SIG-M5 treated with dmso at 0.1 percent for 504 hours (cell line): Measurements from ENCODE around the gene NFXL1.
A peak's percentile ranks its signal among the peaks of the same experiment; 100 is the strongest.
"Not testable (repeated sequence)": the region's sequence is repeated elsewhere in the genome, so short reads cannot be mapped to it uniquely, and the experiment has no call there.

Source experiments
- DNase-seq: peaks from one replicate; lab custom pipeline; 2025; ENCODE audit not compliant: unreplicated experiment; lab: John Stamatoyannopoulos, UW

NFXL1 gene

DNA sequence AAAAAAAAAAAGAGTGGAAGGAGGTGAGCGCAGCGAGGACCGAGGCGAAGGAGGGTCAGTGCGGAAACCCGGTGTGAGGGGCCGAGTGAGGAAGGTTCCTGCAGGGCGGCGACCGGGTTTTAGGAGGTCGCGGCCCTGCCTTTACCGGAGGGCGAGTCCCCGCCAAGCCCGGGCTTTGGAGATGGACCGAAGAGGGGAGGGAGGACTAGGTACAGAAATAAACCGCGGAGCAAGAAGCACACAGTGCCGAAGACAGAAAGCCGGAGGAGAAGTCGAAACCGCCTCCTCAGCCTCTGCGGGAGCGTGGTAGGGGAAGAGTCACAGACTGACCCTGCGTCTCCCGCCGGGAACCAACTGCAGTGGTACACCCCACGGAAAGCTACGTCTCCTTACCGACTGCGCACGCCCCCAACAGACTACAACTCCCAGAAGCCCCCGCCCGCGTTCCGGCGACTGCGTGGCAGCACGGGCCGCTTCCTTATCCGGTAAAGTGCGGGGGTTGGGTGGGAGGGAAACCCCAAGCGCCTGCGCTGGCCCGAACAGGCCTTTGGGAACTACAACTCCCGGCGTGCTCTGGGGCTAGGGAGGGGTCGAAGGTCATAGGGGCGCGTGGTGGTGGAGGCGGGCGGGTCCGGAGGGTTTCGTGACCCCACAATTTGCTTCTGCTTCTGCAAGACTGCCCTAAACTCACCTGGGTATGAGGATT, at the start of gene NFXL1:
Gene NFXL1 (minus strand): TSS at position 364 of the 706 bp plus-strand sequence. CDS start 380 bp downstream, outside the sequence.
- peak; percentile 96 for DNase-seq

DNA sequence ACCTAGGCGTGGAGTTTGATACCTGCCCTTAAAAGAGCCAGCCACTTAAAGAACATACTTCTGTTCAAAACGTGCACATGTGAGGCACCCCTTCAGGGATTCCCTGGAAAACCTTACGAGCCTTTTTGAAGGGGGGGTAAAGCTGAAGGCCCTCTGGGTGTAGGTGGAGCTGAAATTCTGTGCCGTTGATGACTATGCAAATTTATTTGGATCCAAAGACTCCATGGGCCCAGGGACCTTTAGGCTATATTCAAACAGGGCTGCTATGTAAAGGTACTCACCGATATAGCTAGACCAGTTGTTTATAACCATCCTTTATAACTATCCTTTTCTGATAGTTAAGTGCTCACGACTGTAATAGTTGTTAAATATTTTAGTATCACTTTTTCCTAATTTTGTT, 40.3 kb upstream of the NFXL1 start:
- DNase-seq, result no peak

DNA sequence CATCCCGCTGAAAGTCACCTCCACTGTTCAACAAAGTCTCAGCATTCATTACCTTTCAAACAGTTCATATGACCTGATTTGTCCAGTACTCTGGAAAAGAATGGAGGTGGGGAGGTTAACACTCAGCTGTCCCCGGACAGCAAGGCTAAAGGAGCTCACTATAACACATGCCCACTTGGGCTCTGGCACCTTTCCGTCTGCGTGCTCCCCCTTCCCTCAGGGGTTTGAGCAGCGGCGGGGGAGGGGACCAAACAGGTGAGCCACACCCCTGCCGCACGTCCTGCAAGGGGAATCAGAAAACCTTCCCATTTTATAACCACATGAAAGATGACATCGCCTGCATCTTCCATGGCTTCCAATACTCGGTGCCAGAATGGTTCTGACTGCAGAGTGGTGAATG, 39.9 kb upstream of the NFXL1 start:
- DNase-seq, result no peak

DNA sequence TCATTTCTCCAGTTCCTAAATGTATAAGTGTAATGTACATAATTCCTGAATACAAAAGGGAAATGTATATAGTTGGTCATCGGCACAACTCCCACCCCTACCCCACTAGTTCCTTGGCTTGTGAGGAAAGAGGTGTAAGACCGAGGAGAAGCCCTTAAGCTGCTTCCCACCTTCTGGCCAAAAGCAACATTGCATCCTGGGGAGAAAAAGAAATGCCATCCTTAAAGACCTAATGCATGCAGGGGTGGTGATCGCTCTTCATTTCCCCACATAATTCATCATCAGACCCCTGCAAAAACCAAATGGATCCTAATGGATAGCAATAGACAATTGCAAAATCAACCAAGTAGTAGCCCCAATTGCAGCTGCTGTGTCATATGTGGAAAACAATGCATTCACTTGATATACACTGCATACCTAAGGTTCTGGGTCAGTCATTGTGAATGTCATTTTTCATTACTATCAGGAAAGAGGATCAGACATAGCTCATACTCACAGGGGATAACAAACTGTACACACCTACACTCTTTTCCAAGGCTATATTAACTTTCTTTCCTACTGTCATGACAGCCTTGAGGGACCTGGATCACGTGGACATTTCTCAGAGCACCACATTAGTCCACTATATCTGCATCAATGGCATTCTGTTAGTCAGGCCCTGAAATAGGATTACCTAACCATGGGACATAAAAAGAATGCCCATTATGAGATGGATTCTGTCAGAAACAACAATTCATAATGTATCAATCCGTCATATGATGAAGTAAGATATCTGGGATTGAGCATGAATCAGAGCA, 31.7 kb upstream of the NFXL1 start:
- no peak for DNase-seq

DNA sequence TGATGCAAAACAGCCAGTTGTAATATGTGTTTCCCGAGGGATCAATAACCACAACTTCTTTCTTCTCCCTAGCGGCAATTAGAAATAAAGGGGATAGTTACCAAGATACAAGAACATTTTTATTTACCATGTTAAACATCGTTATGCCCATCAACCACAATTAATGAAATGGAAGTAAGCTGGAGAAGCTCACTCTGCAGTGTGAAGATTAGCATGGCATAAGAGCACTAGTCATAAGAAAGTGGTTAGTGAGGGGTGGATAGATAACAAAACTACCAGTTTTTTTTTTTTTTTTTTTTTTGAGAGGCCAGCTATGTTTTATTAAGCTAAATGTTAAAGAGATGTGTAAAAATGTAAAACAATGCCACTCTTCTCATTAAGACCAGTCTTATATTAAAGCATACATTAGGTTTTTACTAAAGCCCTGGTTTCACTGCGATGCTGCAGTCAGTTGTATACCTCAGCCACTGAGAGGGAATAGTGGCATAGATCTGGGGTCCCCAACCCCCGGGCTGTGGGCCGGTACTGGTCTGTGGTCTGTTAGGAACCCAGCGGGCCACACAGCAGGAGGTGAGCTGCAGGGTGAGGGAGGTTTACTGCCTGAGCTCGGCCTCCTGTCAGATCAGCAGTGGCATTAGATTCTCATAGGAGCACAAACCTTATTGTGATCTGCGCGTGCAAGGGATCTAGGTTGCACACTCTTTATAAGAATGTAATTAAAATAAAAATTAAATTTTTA, 27.9 kb upstream of the NFXL1 start:
- DNase-seq, result no peak

DNA sequence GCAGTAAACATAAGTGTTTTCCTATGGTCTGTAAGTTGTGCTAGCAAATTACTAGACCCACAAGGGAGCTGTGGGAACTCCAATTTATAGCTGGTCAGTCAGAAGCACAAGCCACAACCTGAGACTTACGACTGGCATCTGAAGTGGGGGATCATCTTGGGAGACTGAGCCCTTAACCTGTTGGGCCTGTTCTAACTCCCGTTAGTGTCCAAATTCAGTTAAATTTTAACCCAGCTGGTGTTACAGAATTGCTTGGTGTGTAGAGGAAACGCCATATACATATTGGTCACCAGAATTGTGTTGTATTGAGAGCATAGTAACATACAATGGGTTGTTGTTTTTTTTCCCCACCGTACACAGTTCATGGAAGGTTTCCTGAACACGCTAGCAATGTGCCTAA, 25.1 kb upstream of the NFXL1 start:
- no peak for DNase-seq

DNA sequence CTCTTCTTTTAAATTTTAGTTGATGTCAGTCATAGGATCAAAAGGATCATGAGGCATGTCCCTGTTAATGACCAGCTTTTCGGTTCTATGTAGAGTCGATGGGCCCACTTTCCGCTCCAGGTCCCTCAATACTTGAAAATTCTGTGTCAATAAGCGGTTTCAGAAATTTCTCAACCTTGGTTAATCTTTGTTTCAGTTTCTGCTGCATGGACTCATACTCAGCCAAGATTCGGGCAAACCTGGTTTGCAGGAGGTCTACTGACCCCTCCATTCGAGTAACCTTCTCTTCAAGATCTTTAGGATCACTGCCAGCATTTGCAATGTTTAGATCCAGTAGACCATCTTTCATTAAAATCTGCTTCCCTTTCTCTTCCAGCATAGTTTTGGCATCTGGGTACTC, 22.0 kb upstream of the NFXL1 start:
- no peak for DNase-seq

DNA sequence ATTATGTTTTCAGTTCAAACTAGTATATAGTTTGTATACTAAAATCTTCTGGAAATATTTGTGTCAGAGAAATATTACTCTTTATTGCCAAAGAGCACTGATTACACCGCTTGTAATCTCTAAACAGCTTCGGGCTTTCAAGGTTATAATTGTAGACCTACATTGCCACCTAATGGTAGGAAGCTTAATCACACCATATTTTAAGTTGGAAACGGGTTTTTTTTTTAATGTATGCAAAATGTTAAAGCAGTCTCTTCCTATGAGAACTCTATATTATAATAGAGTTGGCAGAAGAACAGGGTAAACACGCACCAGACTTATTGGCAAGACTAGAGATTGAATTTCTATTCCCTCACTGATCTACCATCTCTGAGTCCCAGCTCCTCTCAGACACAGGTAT, 19.5 kb upstream of the NFXL1 start:
- DNase-seq, result peak; percentile 59

DNA sequence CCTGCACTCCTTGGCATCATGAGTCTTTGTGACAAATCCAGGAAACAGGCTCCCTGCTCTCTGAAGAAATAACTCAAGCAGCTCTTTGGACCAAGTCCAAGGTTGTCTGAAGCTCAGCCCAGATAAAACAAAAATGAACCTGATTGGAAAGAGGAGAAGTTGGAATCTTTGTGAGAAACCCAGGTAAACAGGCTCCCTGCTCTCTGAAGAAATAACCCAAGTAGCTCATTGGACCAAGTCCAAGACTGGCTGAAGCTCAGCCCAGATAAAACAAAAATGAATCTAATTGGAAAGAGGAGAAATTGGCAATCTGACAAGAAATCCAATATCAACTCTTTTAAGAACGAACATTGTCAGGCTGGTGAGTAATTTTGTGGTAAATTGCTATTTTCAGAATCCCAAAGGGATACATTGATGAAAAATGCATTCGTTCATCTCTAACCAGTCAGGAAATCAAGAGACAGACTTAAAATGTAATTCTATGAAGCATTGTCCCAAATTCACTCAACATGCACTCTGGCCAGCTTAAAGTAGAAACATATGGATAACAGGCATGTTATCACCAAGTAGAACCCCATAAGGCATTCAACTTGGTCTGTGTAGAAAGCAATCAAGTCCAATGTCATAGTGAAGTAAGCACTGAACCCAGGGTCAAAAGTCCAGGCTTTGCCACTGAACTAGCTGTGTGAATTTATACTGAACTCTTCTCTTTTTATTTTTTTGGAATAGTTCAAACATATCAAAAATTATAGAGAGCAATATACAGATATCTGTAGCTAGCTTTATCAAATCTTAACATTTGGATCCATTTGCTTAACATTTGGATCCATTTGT, 16.8 kb upstream of the NFXL1 start:
- DNase-seq, result no peak

DNA sequence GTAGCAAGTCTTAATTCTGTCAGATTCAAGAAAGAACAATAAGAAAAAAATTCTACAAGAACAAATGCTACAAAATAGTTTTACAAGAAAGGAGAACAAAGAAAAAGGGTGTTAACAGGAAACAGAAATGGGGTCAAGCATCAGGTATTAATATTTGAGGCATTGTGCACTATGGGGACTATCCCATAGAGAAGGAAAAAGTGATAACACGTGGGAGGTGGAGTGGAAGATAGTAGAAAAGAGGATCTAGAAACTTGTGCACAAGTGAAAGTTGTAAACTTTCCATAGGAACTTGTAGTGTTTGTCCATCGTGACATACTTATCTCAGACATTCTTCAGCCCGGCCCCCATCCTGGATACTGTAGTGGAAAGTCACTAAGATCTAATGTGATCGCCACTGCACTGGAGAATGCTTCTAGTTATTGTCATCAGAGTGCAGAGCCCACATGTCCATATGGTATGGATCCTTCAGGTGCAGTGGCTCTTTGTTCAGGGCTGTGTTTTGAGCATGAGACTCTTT, 15.4 kb upstream of the NFXL1 start:
- DNase-seq, result no peak

DNA sequence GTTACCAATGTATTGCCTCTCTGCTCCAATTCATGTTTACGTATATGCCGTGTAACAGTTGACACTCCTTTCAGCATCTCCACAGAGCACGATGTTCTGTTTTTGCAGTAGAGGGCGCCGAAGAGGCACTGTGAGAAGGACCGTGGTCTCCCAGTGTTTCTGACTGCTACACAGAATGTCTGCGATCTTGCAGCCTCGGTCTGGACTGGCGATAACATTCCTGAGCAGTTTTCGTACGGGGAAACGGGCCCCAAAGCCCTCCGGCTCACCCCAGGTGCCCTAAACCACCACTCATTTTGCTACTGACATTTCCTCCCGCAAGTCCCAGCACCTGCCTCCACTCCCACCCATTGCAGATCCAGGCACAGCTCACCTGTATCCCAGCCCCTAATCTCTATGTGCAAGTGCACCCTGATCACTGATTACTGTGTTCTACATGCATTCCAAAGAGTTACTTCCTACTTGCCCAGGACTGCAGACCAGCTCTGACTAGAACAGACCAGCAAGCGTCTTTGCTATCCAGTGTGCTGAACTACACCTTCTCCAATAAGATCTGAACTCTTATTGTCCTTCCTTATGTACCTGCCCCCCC, 12.4 kb upstream of the NFXL1 start:
- DNase-seq, result peak; percentile 27

DNA sequence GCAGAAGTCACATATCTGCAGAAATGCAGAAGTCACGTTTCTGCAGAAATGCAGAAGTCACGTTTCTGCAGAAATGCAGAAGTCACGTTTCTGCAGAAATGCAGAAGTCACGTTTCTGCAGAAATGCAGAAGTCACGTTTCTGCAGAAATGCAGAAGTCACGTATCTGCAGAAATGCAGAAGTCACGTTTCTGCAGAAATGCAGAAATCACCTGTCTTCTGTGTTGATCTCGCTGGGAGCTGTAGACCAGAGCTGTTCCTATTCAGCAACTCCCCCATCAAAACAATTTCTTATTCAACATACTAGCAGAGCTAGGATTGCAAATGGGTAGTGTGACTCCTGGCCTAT, 8.9 kb upstream of the NFXL1 start:
- not testable (repeated sequence) for DNase-seq

DNA sequence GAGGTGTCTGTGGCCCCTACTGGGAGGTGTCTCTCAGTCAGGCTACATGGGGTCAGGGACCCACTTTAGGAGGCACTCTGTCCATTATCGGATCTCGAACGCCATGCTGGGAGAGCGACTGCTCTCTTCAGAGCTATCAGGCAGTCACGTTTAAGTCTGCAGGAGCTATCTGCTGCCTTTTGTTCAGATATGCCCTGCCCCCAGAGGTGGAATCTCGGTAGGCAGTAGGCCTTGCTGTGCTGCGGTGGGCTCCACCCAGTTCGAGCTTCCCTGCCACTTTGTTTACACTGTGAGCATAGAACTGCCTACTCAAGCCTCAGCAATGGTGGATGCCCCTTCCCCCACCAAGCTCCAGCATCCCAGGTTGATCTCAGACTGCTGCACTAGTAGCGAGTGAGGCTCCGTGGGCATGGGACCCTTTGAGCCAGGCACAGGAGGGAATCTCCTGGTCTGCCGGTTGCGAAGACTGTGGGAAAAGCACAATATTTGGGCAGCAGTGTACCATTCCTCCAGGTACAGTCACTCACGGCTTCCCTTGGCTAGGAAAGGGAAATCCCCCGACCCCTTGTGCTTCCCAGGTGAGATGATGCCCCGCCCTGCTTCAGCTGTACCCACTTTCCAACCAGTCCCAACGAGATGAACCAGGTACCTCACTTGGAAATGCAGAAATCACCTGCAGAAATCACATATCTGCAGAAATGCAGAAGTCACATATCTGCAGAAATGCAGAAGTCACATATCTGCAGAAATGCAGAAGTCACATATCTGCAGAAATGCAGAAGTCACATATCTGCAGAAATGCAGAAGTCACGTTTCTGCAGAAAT, 8.3 kb upstream of the NFXL1 start:
- not testable (repeated sequence) for DNase-seq

DNA sequence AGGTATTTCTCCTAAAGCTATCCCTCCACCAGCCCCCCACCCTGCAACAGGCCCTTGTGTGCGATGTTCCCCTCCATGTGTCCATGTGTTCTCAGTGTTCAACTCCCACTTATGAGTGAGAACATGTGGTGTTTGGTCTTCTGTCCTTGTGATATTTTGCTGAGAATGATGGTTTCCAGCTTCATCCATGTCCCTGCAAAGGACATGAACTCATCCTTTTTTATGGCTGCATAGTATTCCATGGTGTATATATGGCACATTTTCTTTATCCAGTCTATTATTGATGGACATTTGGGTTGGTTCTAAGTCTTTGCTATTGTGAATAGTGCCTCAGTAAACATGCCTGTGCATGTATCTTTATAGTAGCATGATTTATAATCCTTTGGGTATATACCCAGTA, 2.8 kb upstream of the NFXL1 start:
- DNase-seq, result not testable (repeated sequence)

DNA sequence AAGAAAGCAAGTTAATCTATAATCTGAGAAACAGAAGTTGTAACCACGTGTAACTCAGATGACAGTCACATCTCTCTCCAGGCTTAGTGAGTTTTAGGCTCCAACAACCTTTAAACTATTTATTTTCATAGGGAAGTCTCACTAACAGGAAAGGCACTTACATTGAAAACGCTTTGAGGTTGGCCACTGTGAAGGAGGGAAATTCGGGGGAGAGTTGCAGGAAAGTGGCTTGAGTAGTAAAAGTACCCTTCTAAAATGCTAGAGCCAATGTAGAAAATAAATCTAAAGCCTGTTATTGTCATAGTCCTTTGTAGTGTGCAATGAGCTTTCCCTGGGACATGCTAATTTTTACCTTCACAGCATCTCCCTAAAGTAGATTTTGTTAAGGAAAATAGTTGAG, 995 bp upstream of the NFXL1 start:
- no peak for DNase-seq

DNA sequence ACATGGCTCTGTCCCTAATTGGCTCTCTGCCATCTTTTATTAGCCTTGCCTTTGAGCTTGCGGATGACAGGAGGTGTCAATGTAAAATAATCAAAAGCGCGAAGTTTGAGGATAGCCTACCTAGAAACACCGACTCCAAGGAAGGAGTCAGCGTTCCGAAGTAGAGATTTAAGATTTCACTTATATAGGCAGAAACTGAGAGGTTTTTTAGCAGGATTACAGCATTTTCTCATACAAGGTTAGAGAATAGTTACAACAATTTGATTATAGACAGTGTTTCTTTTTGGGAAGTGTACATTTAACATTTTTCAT, 499 bp upstream of the NFXL1 start:
- DNase-seq, result no peak

DNA sequence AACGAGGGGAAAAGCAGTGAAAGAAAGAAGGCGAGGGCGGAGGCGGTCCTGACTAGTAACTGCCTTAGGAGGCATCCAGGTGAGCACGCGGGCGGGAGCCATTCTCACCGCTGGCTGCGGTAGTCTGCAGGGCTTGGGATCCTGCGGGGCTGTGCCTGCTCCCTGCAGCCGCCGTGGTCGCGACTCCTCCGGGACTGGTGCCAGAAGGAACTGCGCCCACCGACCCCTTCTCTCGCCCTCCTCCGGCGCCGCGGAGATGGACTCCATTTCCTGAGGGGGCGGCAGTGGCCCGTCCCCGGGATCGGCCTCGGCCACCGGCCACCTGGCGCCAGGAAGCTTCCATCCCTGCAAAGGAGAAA, 543 bp downstream of the NFXL1 start:
- no peak for DNase-seq

DNA sequence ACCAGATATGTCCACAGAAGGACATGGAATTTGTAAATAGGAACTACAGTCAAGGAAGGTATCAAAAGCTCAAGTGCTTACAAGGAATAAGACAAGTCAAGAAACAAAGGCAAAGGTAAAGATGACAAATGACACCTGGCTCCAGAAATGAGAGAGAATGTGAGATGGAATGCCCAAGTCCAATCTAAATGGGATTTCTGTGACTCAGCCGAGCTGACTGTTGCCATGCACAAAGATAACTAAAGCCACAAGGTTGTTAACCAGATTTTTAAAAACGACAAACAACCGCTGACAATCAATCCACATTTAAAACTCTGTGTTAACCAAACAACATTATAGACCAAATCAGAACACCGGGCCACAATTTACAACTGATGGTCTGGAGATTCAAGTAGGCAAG, 1.1 kb downstream of the NFXL1 start:
- no peak for DNase-seq

DNA sequence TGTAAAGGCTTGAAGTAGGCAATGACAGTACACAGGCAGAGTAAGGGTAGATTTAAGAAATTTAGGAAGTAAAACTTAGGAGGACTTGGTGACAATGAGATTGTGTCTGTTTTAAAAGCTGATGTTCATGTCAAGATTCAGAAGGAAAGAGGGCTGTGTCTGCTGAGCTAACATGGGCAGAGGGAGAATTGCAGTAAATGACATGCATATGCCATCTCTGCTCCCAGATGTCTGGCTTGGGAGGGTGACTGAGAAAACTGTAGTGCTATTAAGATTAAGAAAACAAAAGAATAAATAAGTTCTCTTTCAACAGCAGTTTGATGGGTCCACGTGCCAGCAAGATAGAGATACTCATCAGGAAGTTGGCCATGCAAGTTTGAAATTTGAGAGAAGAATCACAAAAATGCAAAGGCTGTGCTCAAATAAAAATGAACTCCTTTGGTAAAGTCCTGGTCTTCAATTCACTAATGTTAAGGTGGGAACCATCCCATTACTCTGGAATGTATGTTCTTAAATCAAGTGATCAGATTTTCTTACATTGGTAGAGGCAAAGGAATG, 7.2 kb downstream of the NFXL1 start:
- peak; percentile 12 for DNase-seq

DNA sequence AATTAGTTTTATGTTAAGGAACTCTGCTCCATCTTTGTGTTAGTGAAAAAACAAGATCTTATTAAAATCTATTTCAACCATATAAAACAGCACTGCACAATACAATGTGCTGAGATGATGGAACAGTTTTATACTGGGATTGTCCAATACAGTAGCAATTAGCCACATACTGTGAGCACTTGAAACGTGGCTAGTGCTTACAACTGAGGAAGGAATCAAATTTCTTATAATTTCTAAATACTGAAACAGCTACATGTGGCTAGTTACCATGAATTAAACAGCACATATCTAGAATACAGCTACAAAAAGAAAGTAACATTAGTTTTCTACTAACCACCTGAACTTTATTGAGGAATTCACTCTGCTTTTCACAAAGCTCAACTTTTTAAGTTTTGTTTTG, 14.7 kb downstream of the NFXL1 start:
- no peak for DNase-seq
